HCT116 (cell line): ENCODE measurements around the gene PPP2R3A. TPM values are rescaled to one million over a fixed set of nuclear protein-coding genes. Genes with fewer than 3 reads are reported as not detected.

Source experiments
- ATAC-seq: fragments of 200-7000 bp; cut with Tn5 transposase; 2 replicates; pipeline ENCODE4 v1.9.1; 2020; ENCODE audit warnings: mild to moderate bottlenecking, moderate library complexity
- BruUV-seq: library from RNA; stranded (reverse); fragments of 400-500 nt; replicated peaks from 2 replicates; lab custom pipeline; 2021; lab: Mats Ljungman, UMichigan
- CTCF ChIA-PET: fragments of 300-600 bp; sonication (Branson Sonifier 250); formaldehyde crosslinking; loops from one replicate; lab custom pipeline; 2021; ENCODE audit warnings: antibody characterized with exemption; lab: Charles Lee
- POLR2A ChIA-PET: fragments of 300-600, 350-600 bp; sonication (Branson Sonifier 250); formaldehyde crosslinking; loops from one replicate; lab custom pipeline; 2021; ENCODE audit warnings: antibody characterized with exemption; lab: Charles Lee
- RAD21 ChIA-PET, 2 experiments: fragments of 300-600 bp; sonication (Branson Sonifier 250); formaldehyde crosslinking; loops; one replicate each; lab custom pipeline; 2023; ENCODE audit warnings: low total read pairs in 2 of 2; ENCODE audit not compliant: uncharacterized antibody in 2 of 2, unreplicated experiment in 2 of 2, low non-redundant PET in 1 of 2; lab: Charles Lee
- DNase-seq: peaks from one replicate; pipeline ENCODE4 v3.0.0-alpha.2; 2010; ENCODE audit warnings: low read depth, low spot score
- H2AFZ ChIP-seq: fragments of 200-600 bp; shearing (Covaris generic), sonication (generic); 2 replicates; pipeline ENCODE4 v1.6.1; 2017; ENCODE audit warnings: low read depth, mixed run types, mixed read lengths, antibody characterized with exemption, low read length; ENCODE audit not compliant: poor library complexity, severe bottlenecking
- H3K27ac ChIP-seq: 2 replicates; pipeline ENCODE4 v1.5.1; 2012; ENCODE audit warnings: low read depth, low read length
- H3K27me3 ChIP-seq: fragments of 200-600 bp; sonication (generic); 2 replicates; pipeline ENCODE4 v1.6.1; 2016; ENCODE audit warnings: mixed run types, low read length, mixed read lengths; ENCODE audit not compliant: insufficient read depth
- H3K36me3 ChIP-seq, 2 experiments: fragments of 200-500 bp in 1 of 2; fragments of 200-600 bp in 1 of 2; sonication (Bioruptor generic) in 1 of 2; sonication (generic) in 1 of 2; 2 replicates each; pipeline versions ENCODE4 v1.5.1 to v1.6.1; 2014 to 2016; ENCODE audit warnings: low read length in 2 of 2, inconsistent platforms in 1 of 2, mixed read lengths in 1 of 2, mixed run types in 1 of 2; ENCODE audit not compliant: insufficient read depth in 2 of 2, control insufficient read depth in 1 of 2
- H3K4me1 ChIP-seq, 2 experiments: fragments of 200-600 bp in 1 of 2; sonication (generic) in 1 of 2; 2 replicates each; pipeline versions ENCODE4 v1.5.1 to v1.6.1; 2012 to 2017; ENCODE audit warnings: low read length in 2 of 2, inconsistent platforms in 1 of 2, mild to moderate bottlenecking in 1 of 2, mixed read lengths in 1 of 2, mixed run types in 1 of 2, moderate library complexity in 1 of 2; ENCODE audit not compliant: insufficient read depth in 2 of 2, control insufficient read depth in 1 of 2
- H3K4me2 ChIP-seq: fragments of 200-600 bp; sonication (generic); 2 replicates; pipeline ENCODE4 v1.6.1; 2017; ENCODE audit warnings: mixed run types, low read length, mixed read lengths
- H3K4me3 ChIP-seq, 2 experiments: fragments of 200-600 bp in 1 of 2; sonication (generic) in 1 of 2; replicated peaks in 1 of 2; 2 replicates each; pipeline ENCODE4 v1.5.1; 2011 to 2016; ENCODE audit warnings: low read length in 2 of 2, control low read depth in 1 of 2, low read depth in 1 of 2, mild to moderate bottlenecking in 1 of 2, mixed read lengths in 1 of 2, mixed run types in 1 of 2
- H3K79me2 ChIP-seq: fragments of 200-600 bp; sonication (generic); 2 replicates; pipeline ENCODE4 v1.6.1; 2017; ENCODE audit warnings: mild to moderate bottlenecking, mixed run types, low read length, moderate library complexity, mixed read lengths; ENCODE audit not compliant: insufficient read depth
- H3K9ac ChIP-seq: fragments of 200-600 bp; sonication (generic); 2 replicates; pipeline ENCODE4 v1.6.1; 2016; ENCODE audit warnings: low read length, mixed read lengths
- H3K9me2 ChIP-seq: fragments of 200-600 bp; sonication (generic), shearing (Covaris generic); 2 replicates; pipeline ENCODE4 v1.6.1; 2017; ENCODE audit warnings: mixed run types, mild to moderate bottlenecking, moderate library complexity; ENCODE audit not compliant: insufficient read depth
- H3K9me3 ChIP-seq, 2 experiments: fragments of 200-500 bp in 1 of 2; fragments of 200-600 bp in 1 of 2; sonication (Bioruptor generic) in 1 of 2; sonication (generic) in 1 of 2; 2 replicates each; pipeline ENCODE4 v1.6.1; 2014 to 2017; ENCODE audit warnings: low read length in 2 of 2, mixed read lengths in 2 of 2, inconsistent platforms in 1 of 2, low read depth in 1 of 2, mild to moderate bottlenecking in 1 of 2, mixed run types in 1 of 2, moderate library complexity in 1 of 2; ENCODE audit not compliant: control insufficient read depth in 1 of 2, insufficient read depth in 1 of 2
- H4K20me1 ChIP-seq: fragments of 200-600 bp; sonication (generic), shearing (Covaris generic); 2 replicates; pipeline ENCODE4 v1.6.1; 2017; ENCODE audit warnings: mixed run types, mild to moderate bottlenecking, moderate library complexity; ENCODE audit not compliant: insufficient read depth
- CEBPB ChIP-seq: IDR thresholded peaks from 2 replicates; pipeline ENCODE4 v1.6.1; 2012; ENCODE audit warnings: low read depth
- EGR1 ChIP-seq: IDR thresholded peaks from 2 replicates; pipeline ENCODE4 v1.6.1; 2012; ENCODE audit warnings: low read depth
- ELF1 ChIP-seq: IDR thresholded peaks from 2 replicates; pipeline ENCODE4 v1.6.1; 2012; ENCODE audit warnings: low read depth, borderline replicate concordance
- EZH2 ChIP-seq: fragments of 200-600 bp; sonication (generic); IDR thresholded peaks from 2 replicates; pipeline ENCODE4 v1.6.1; 2017; ENCODE audit warnings: antibody characterized with exemption, mixed run types
- EZH2phosphoT487 ChIP-seq: fragments of 200-600 bp; IDR thresholded peaks from 2 replicates; pipeline ENCODE4 v1.6.1; 2018; ENCODE audit warnings: antibody characterized with exemption, borderline replicate concordance
- POLR2AphosphoS5 ChIP-seq: IDR thresholded peaks from 2 replicates; pipeline ENCODE4 v1.6.1; 2011; ENCODE audit warnings: mild to moderate bottlenecking, low read depth, low read length, moderate library complexity
- RAD21 ChIP-seq: IDR thresholded peaks from 2 replicates; pipeline ENCODE4 v1.6.1; 2012; ENCODE audit warnings: low read depth, mild to moderate bottlenecking
- SP1 ChIP-seq: IDR thresholded peaks from 2 replicates; pipeline ENCODE4 v1.6.1; 2012; ENCODE audit warnings: low read depth
- SRF ChIP-seq: IDR thresholded peaks from 2 replicates; pipeline ENCODE4 v1.6.1; 2012; ENCODE audit warnings: low read depth
- YY1 ChIP-seq: IDR thresholded peaks from 2 replicates; pipeline ENCODE4 v1.6.1; 2011; ENCODE audit warnings: low read length, low read depth, moderate library complexity, mild to moderate bottlenecking; ENCODE audit not compliant: insufficient replicate concordance; ENCODE audit errors: extremely low read depth
- ZFX ChIP-seq: fragments of 450-650 bp; IDR thresholded peaks from 2 replicates; pipeline ENCODE4 v1.6.1; 2017
- intact Hi-C: fragments of 100-400 bp; cut with micrococcal nuclease; formaldehyde crosslinking; loops from 2 replicates; pipeline ENCODE4 v1.10.0; 2022
- total RNA-seq: library from RNA; stranded (reverse); gene quantifications from one replicate; pipeline ENCODE4 v1.2.1, GENCODE V29; 2021; ENCODE audit not compliant: unreplicated experiment
- TF ChIP-seq, protein P1 (sequence below): IDR thresholded peaks from 2 replicates; pipeline ENCODE4 v1.6.1; 2012
- TF ChIP-seq, protein P2 (sequence below), 3 experiments: fragments of 200-600 bp in 1 of 3; sonication (generic) in 1 of 3; IDR thresholded peaks in 2 of 3; conservative IDR thresholded peaks in 1 of 3; 2 replicates each; pipeline ENCODE4 v1.5.1; 2012 to 2017; ENCODE audit warnings: low read depth in 2 of 3, low read length in 2 of 3, antibody characterized with exemption in 1 of 3, borderline replicate concordance in 1 of 3, control low read depth in 1 of 3, mild to moderate bottlenecking in 1 of 3, mixed read lengths in 1 of 3, mixed run types in 1 of 3, moderate library complexity in 1 of 3; ENCODE audit not compliant: insufficient read depth in 1 of 3

The PPP2R3A gene
- total RNA-seq, 1 experiment from 2014 or later: 6.1 TPM

DNA sequence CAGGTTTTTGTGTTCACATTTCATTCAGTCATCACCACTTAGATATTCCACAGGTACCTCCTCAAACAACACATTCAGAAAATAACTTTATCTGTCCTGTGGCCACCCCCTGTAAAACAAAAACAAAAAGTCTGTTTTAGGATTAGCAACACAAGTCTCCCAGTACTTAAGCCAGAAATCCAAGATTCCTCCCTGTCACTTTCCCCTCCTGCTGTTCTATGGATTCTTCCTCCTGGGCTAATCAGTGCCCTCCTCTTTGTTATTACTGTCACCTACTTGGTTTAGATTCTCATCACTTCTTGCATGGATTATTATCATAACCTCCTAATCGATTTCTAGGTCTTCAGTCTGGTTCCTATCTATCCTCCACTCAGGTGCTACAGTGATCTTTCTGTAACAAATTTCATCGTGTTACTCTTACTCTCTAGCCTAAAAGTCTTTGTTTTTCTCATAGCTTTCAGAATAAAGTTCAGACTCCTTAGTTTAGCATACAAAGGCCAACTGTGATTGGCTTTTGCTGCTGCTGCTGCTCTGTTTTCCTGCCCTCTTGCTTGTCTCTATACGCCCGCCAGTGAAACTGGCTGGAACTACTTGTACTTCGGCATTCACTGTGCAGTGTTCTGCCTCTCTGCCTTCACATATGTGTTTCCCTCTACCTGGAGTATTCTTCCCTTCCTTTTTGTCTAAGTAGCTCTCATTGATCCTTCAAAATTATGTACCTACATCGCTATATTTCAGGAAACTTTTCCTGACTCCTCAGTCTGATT is 32.2 kb downstream of the PPP2R3A start:
- ATAC-seq: no peak
- no peaks in the 10 kb centered on the region for H3K79me2 ChIP-seq
- no TSS peak for BruUV-seq

DNA sequence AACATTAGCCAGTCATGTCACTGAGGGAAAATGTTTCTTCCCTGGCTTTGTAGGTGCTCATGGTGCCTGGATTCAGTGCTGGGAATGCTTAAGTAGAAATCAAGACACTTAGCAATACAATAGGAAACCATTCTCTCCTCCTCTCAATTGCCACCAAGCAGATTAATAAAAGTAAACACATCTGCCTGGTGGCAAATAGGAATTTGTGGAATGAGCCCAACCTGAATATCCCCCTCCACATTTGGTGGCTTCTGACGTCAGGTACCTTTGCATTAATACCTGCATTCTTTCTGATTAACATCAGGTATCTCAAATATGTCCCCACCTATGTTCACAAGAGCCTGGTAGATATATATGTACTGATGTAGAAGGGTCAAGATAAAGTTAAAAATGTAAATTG is 42.7 kb downstream of the PPP2R3A start:
- POLR2A ChIA-PET: no interaction called here
- H4K20me1 ChIP-seq: no peaks in the 10 kb centered on the region

More for the DNA sequence above, 32.2 kb downstream of the PPP2R3A start:
- intact Hi-C loops: no loop called here
- DNase-seq: no peak
- Histone ChIP-seq H3K4me2 (no peak overlapping the region), H3K9me2 (no peaks in the 10 kb centered on the region), H3K27me3 (no peaks in the 10 kb centered on the region), H3K27ac (no peak overlapping the region), H3K9ac (no peak overlapping the region), H3K4me1 (no peaks in the 10 kb centered on the region), H3K36me3 (no peaks in the 10 kb centered on the region), H2AFZ (no peak overlapping the region), H4K20me1 (no peaks in the 10 kb centered on the region), H3K4me3 (no peak overlapping the region), H3K9me3 (no peaks in the 10 kb centered on the region)
- TF ChIP-seq ELF1 (no peak), ZFX (no peak), EZH2phosphoT487 (no peak)
- TF ChIP-seq, protein P1, sequence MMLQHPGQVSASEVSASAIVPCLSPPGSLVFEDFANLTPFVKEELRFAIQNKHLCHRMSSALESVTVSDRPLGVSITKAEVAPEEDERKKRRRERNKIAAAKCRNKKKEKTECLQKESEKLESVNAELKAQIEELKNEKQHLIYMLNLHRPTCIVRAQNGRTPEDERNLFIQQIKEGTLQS: no peak
- CTCF ChIA-PET: no interaction called here
- POLR2A ChIA-PET: no interaction called here
- RAD21 ChIA-PET: no interaction called here

More for the DNA sequence above, 42.7 kb downstream of the PPP2R3A start:
- DNase-seq (no peak), ATAC-seq (no peak)
- Histone ChIP-seq H3K27me3 (no peaks in the 10 kb centered on the region), H2AFZ (no peak overlapping the region), H3K9ac (no peak overlapping the region), H3K79me2 (no peaks in the 10 kb centered on the region), H3K4me1 (no peaks in the 10 kb centered on the region), H3K36me3 (no peaks in the 10 kb centered on the region), H3K4me2 (no peak overlapping the region), H3K27ac (no peak overlapping the region), H3K9me3 (no peaks in the 10 kb centered on the region), H3K9me2 (no peaks in the 10 kb centered on the region), H3K4me3 (no peak overlapping the region)
- CTCF ChIA-PET: no interaction called here
- intact Hi-C loops: no loop called here
- RAD21 ChIA-PET: no interaction called here
- BruUV-seq: no TSS peak
- TF ChIP-seq SRF (no peak), CEBPB (no peak), RAD21 (no peak), YY1 (no peak), EGR1 (no peak), ELF1 (no peak), EZH2 (no peak), SP1 (no peak), POLR2AphosphoS5 (no peak)
- TF ChIP-seq, protein P2, sequence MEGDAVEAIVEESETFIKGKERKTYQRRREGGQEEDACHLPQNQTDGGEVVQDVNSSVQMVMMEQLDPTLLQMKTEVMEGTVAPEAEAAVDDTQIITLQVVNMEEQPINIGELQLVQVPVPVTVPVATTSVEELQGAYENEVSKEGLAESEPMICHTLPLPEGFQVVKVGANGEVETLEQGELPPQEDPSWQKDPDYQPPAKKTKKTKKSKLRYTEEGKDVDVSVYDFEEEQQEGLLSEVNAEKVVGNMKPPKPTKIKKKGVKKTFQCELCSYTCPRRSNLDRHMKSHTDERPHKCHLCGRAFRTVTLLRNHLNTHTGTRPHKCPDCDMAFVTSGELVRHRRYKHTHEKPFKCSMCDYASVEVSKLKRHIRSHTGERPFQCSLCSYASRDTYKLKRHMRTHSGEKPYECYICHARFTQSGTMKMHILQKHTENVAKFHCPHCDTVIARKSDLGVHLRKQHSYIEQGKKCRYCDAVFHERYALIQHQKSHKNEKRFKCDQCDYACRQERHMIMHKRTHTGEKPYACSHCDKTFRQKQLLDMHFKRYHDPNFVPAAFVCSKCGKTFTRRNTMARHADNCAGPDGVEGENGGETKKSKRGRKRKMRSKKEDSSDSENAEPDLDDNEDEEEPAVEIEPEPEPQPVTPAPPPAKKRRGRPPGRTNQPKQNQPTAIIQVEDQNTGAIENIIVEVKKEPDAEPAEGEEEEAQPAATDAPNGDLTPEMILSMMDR (IDR thresholded peaks at IDR 0.05 in 2 of 3, conservative IDR thresholded peaks at IDR 0.05 in 1 of 3; ENCODE audit: borderline replicate concordance in 1 of 3, insufficient read depth in 1 of 3, low read depth in 2 of 3, low read length in 2 of 3): no peak
